ENCODE data around the gene PPP2R2D.

PPP2R2D gene

GRCh38 chr10:131900350-131901152, at the start of gene PPP2R2D:
Gene PPP2R2D (plus strand): TSS chr10:131901008. CDS start chr10:131901149, 141 bp downstream.
- peak; percentile 100 for DNase-seq (ENCODE audit: low spot score)

GRCh38 chr10:131851346-131851745, 49.5 kb upstream of the PPP2R2D start:
- DNase-seq (ENCODE audit: low spot score), result no peak

- DNase-seq (ENCODE audit: low spot score), result no peak
Measured at GRCh38 chr10:131852176-131852822, 48.5 kb upstream of the PPP2R2D start.

GRCh38 chr10:131852823-131853609, 47.8 kb upstream of the PPP2R2D start:
- DNase-seq (ENCODE audit: low spot score), result no peak

- DNase-seq (ENCODE audit: low spot score), result no peak
Measured at GRCh38 chr10:131853610-131853964, 47.2 kb upstream of the PPP2R2D start.

GRCh38 chr10:131854579-131855335, 46.1 kb upstream of the PPP2R2D start:
- no peak for DNase-seq (ENCODE audit: low spot score)

GRCh38 chr10:131855461-131856401, 45.1 kb upstream of the PPP2R2D start:
- DNase-seq (ENCODE audit: low spot score), result no peak

- no peak for DNase-seq (ENCODE audit: low spot score)
Measured at GRCh38 chr10:131856441-131857094, 44.2 kb upstream of the PPP2R2D start.

- DNase-seq (ENCODE audit: low spot score), result no peak
Measured at GRCh38 chr10:131857156-131858117, 43.4 kb upstream of the PPP2R2D start.

GRCh38 chr10:131858118-131858515, 42.7 kb upstream of the PPP2R2D start:
- no peak for DNase-seq (ENCODE audit: low spot score)

GRCh38 chr10:131858583-131859340, 42.0 kb upstream of the PPP2R2D start:
- DNase-seq (ENCODE audit: low spot score), result no peak

GRCh38 chr10:131859341-131860020, 41.3 kb upstream of the PPP2R2D start:
- no peak for DNase-seq (ENCODE audit: low spot score)

- DNase-seq (ENCODE audit: low spot score), result no peak
Measured at GRCh38 chr10:131860311-131860710, 40.5 kb upstream of the PPP2R2D start.

- no peak for DNase-seq (ENCODE audit: low spot score)
Measured at GRCh38 chr10:131860806-131861440, 39.9 kb upstream of the PPP2R2D start.

- no peak for DNase-seq (ENCODE audit: low spot score)
Measured at GRCh38 chr10:131862548-131862947, 38.3 kb upstream of the PPP2R2D start.

- DNase-seq (ENCODE audit: low spot score), result no peak
Measured at GRCh38 chr10:131865223-131865917, 35.4 kb upstream of the PPP2R2D start.

- no peak for DNase-seq (ENCODE audit: low spot score)
Measured at GRCh38 chr10:131866673-131867072, 34.1 kb upstream of the PPP2R2D start.

Data from AG08395 (cell line).